ENCODE data around the gene TRIP12. TPM values are rescaled to one million over a fixed set of nuclear protein-coding genes. Genes with fewer than 3 reads are reported as not detected.
"Not testable (repeated sequence)": the region's sequence is repeated elsewhere in the genome, so short reads cannot be mapped to it uniquely, and the experiment has no call there.

TRIP12 gene
- total RNA-seq, 1 donor from 2014 or later: 363 TPM

GRCh38 chr2:229752970-229753729, 168.7 kb downstream of the TRIP12 start:
- Mint-ChIP-seq H3K36me3 (ENCODE audit: low read depth, unreplicated experiment) (peaks cover 3% of the 10 kb centered on the region), H3K27me3 (ENCODE audit: unreplicated experiment) (peaks cover 1% of the 10 kb centered on the region), H3K27ac (ENCODE audit: unreplicated experiment) (no peak overlapping the region), H3K4me1 (ENCODE audit: unreplicated experiment) (peaks cover 6% of the 10 kb centered on the region), H3K9me3 (ENCODE audit: unreplicated experiment) (no peaks in the 10 kb centered on the region), H3K4me3 (ENCODE audit: unreplicated experiment) (no peak overlapping the region)
- no peak for TF ChIP-seq CTCF (IDR thresholded peaks at IDR 0.05; ENCODE audit: unreplicated experiment)
- DNase-seq (ENCODE audit: low spot score): no peak

DNA sequence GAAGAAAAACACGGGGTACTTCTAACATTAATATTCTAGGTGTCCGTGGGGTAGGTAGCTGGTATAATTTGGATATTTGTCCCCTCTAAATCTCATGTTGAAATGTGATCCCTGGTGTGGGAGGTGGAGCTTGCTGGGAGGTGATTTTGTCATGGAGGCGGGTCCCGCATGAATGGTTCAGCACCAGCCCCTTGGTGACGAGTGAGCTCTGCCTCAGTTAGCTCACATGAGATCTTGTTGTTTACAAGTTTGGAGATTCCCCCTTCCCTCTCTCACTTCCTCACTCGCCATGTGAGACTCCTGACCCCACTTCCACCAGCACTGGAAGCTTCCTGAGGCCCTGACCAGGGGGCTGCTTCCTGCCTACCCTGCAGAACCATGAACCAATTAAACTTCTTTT, 172.0 kb downstream of the TRIP12 start:
- H3K27ac Mint-ChIP-seq (ENCODE audit: unreplicated experiment): no peak overlapping the region
- H3K4me3 Mint-ChIP-seq (ENCODE audit: unreplicated experiment): no peak overlapping the region
- no peak for DNase-seq (ENCODE audit: low spot score)
- peaks cover 6% of the 10 kb centered on the region for H3K4me1 Mint-ChIP-seq (ENCODE audit: unreplicated experiment)
- H3K36me3 Mint-ChIP-seq (ENCODE audit: low read depth, unreplicated experiment): peaks cover 3% of the 10 kb centered on the region
- peaks cover 1% of the 10 kb centered on the region for H3K27me3 Mint-ChIP-seq (ENCODE audit: unreplicated experiment)
- TF ChIP-seq CTCF (IDR thresholded peaks at IDR 0.05; ENCODE audit: unreplicated experiment): no peak
- H3K9me3 Mint-ChIP-seq (ENCODE audit: unreplicated experiment): no peaks in the 10 kb centered on the region

GRCh38 chr2:229748950-229749349, 172.9 kb downstream of the TRIP12 start:
- Mint-ChIP-seq H3K9me3 (ENCODE audit: unreplicated experiment) (no peaks in the 10 kb centered on the region), H3K27me3 (ENCODE audit: unreplicated experiment) (peaks cover 1% of the 10 kb centered on the region), H3K36me3 (ENCODE audit: low read depth, unreplicated experiment) (peaks cover 8% of the 10 kb centered on the region), H3K27ac (ENCODE audit: unreplicated experiment) (no peak overlapping the region), H3K4me3 (ENCODE audit: unreplicated experiment) (no peak overlapping the region), H3K4me1 (ENCODE audit: unreplicated experiment) (peaks cover 6% of the 10 kb centered on the region)
- TF ChIP-seq CTCF (IDR thresholded peaks at IDR 0.05; ENCODE audit: unreplicated experiment): no peak
- DNase-seq (ENCODE audit: low spot score): no peak

DNA sequence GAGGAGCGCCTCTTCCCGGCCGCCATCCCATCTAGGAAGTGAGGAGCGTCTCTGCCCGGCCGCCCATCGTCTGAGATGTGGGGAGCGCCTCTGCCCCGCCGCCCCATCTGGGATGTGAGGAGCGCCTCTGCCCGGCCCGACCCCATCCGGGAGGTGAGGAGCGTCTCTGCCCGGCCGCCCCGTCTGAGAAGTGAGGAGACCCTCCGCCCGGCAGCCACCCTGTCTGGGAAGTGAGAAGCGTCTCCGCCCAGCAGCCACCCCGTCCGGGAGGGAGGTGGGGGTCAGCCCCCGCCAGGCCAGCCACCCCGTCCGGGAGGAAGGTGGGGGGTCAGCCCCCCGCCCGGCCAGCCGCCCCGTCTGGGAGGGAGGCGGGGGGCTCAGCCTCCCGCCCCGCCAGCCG, 179.1 kb downstream of the TRIP12 start:
- not testable (repeated sequence) for H3K27me3 Mint-ChIP-seq (ENCODE audit: unreplicated experiment); H3K4me3 Mint-ChIP-seq (ENCODE audit: unreplicated experiment); H3K4me1 Mint-ChIP-seq (ENCODE audit: unreplicated experiment); DNase-seq (ENCODE audit: low spot score); H3K27ac Mint-ChIP-seq (ENCODE audit: unreplicated experiment); H3K9me3 Mint-ChIP-seq (ENCODE audit: unreplicated experiment)
- peaks cover 24% of the 10 kb centered on the region for H3K36me3 Mint-ChIP-seq (ENCODE audit: low read depth, unreplicated experiment)

GRCh38 chr2:229740279-229740678, 181.5 kb downstream of the TRIP12 start:
- no peak for DNase-seq (ENCODE audit: low spot score)
- Mint-ChIP-seq H3K4me3 (ENCODE audit: unreplicated experiment) (no peak overlapping the region), H3K4me1 (ENCODE audit: unreplicated experiment) (no peaks in the 10 kb centered on the region), H3K9me3 (ENCODE audit: unreplicated experiment) (no peaks in the 10 kb centered on the region), H3K27me3 (ENCODE audit: unreplicated experiment) (peaks cover 4% of the 10 kb centered on the region), H3K27ac (ENCODE audit: unreplicated experiment) (no peak overlapping the region), H3K36me3 (ENCODE audit: low read depth, unreplicated experiment) (peaks cover 30% of the 10 kb centered on the region)
- no peak for TF ChIP-seq CTCF (IDR thresholded peaks at IDR 0.05; ENCODE audit: unreplicated experiment)

All from endothelial cell (in vitro differentiated cells).